RWPE1 (cell line): Measurements from ENCODE around the gene CXADR.

ENCODE experiments used
- CTCF ChIA-PET: fragments of 350-600 bp; sonication (Branson Sonifier 250); formaldehyde crosslinking; extraction: SDS; loops from one replicate; lab custom pipeline; 2021; lab: Yijun Ruan, JAX
- POLR2A ChIA-PET: fragments of 400-600 bp; formaldehyde crosslinking; extraction: SDS; loops from one replicate; lab custom pipeline; 2020; ENCODE audit warnings: antibody characterized with exemption; ENCODE audit not compliant: low non-redundant PET; lab: Yijun Ruan, JAX
- DNase-seq: peaks from one replicate; pipeline ENCODE4 v3.0.0; 2012; ENCODE audit warnings: low spot score
- H3K27ac ChIP-seq: fragments of 450-650 bp; 2 replicates; pipeline ENCODE4 v1.5.1; 2017
- CTCF ChIP-seq: fragments of 450-650 bp; conservative IDR thresholded peaks from 2 replicates; pipeline ENCODE4 v1.5.1; 2017; ENCODE audit warnings: low read depth, mild to moderate bottlenecking

CXADR gene

GRCh38 chr21:17550671-17551308 lies 37.9 kb downstream of the CXADR start:
- no peak for DNase-seq
- POLR2A ChIA-PET = no interaction called here
- TF ChIP-seq CTCF = no peak
- CTCF ChIA-PET = no interaction called here
- H3K27ac ChIP-seq = no peak overlapping the region

- no peak overlapping the region for H3K27ac ChIP-seq
- TF ChIP-seq CTCF = no peak
- POLR2A ChIA-PET = no interaction called here
- CTCF ChIA-PET = no interaction called here
- DNase-seq = no peak
Observed at GRCh38 chr21:17552410-17552809, 39.6 kb downstream of the CXADR start.

GRCh38 chr21:17554120-17554519 lies 41.3 kb downstream of the CXADR start:
- DNase-seq = no peak
- no peak for TF ChIP-seq CTCF
- no peak overlapping the region for H3K27ac ChIP-seq
- ChIA-PET POLR2A (no interaction called here), CTCF (interaction anchor here (0.5 to 1.6 kb wide), 8 partner anchors 10 to 1676 kb away, joined by 3 to 14 read pairs (median 3); no protein-coding TSS in a partner anchor)

- TF ChIP-seq CTCF = peak; percentile 24
Observed at GRCh38 chr21:17554679-17555465, 42.0 kb downstream of the CXADR start.

GRCh38 chr21:17560377-17561025 lies 47.7 kb downstream of the CXADR start:
- ChIA-PET CTCF (no interaction called here), POLR2A (no interaction called here)
- no peak overlapping the region for H3K27ac ChIP-seq
- DNase-seq = no peak
- TF ChIP-seq CTCF = no peak

More at GRCh38 chr21:17554679-17555465, 42.0 kb downstream of the CXADR start:
- ChIA-PET POLR2A (no interaction called here), CTCF (interaction anchor here (0.5 to 1.6 kb wide), 9 partner anchors 10 to 1677 kb away, joined by 3 to 14 read pairs (median 3); no protein-coding TSS in a partner anchor)
- no peak overlapping the region for H3K27ac ChIP-seq
- DNase-seq = peak; percentile 43

- no peak overlapping the region for H3K27ac ChIP-seq
- no peak for TF ChIP-seq CTCF
- ChIA-PET POLR2A (no interaction called here), CTCF (interaction anchor here (1.0 to 1.1 kb wide), 2 partner anchors 15 to 26 kb away, joined by 3 to 5 read pairs; no protein-coding TSS in a partner anchor)
- no peak for DNase-seq
Observed at GRCh38 chr21:17570786-17571185, 57.9 kb downstream of the CXADR start.
